HG02981 (cell line): ENCODE results near the gene MAGI2.

Experiments used
- ATAC-seq: cut with Tn5 transposase; IDR thresholded peaks from one replicate; pipeline ENCODE4 v1.9.1; 2021; ENCODE audit warnings: mild to moderate bottlenecking, moderate library complexity; ENCODE audit not compliant: unreplicated experiment

The MAGI2 gene

GRCh38 chr7:78396210-78396609 is 1057.3 kb downstream of the MAGI2 start:
- ATAC-seq: no peak

- ATAC-seq: no peak
These were observed 1058.0 kb downstream of the MAGI2 start for GRCh38 chr7:78395298-78396036.

GRCh38 chr7:78389022-78389421 is 1064.4 kb downstream of the MAGI2 start:
- no peak for ATAC-seq

DNA sequence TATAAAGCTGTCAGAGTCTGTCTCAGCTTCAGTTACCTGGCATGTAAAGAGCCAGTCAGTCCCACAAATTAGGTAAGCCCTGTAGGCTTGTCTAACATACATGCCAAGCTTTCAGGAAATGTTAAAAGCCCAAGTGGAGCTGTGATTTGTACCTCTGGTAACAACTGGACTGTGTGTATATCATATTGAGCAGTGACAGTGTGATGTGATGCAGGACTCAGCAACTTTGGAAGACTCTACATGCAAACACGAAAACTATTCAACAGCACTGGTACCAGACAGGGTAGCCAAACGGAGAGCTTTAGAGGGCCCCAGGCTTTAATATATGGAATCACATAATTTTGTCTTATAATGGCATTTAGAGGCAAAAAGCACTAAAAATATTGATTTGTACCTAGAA is 1066.9 kb downstream of the MAGI2 start:
- ATAC-seq: no peak

- ATAC-seq: no peak
These were observed 1070.2 kb downstream of the MAGI2 start for GRCh38 chr7:78383096-78383880.

DNA sequence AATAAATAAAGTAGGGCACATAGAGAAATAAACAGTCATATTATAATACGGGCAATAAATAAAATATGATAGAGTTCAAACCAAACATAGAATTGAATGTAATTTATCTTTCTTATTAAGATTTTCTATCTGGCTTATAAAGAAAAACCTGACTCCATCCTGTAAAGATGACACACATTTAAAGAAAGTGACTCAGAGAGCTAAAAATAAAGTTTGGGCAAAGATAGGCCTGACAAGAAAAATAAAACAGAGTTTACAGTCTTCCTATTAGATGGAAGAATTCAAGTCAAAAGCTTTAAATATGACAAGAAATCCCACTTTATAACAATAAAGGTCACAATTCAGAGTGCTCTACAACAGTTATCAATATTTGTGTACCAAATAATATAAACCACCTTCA is 1074.3 kb downstream of the MAGI2 start:
- ATAC-seq: no peak

DNA sequence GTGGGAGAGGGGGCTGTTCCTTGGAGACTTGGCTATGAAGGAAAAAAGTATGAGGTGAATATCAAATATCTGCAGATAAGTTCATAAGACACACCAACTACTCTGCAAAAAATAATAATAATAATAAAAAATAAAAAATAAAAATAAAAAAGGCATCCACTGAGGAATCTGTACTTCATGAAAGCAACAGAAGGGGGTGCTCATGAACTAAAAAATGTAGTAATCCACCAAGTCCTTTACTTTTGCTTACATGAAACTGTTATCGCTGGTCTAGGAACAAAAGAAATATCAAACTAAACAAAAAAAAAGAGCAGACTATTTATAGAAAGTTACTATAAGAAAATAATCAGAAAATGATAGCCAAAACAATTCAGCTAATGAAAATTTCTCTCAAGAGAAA is 1075.9 kb downstream of the MAGI2 start:
- no peak for ATAC-seq

DNA sequence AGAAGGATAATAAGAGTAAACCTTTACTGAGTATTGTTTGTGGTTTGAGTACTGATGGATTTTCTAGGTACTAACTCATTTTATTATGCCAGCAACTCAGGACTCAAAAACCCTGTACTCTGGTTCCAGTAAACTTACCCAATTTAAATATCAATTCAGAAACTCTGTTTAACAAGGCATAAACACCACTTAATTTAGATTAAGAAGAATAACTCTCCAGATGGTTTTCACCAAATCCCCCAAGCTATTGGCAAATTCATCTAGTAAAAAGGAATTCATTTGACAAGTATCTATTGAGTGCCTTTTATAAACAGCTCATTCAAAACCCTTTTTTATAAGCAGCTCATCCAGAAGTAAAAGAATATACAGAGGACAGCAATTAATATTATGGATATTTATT is 1082.5 kb downstream of the MAGI2 start:
- ATAC-seq: no peak

DNA sequence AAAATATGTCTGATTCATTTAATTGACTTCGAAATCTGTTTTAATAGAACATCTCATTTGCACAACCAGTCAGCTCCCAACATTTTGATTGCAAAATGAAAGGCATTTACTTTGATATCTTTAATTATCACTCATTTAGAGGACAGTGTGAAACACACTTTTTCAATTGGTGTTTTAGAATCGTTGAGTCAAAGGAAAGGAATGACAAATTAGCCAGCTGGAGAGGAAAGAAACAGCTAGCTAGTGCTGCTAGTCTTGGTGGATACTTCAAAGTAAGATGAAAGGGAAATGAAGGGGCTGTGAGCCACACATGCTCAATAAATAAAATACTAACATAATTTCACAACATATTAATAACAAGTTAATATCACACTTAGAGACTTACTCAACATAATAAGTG is 1084.7 kb downstream of the MAGI2 start:
- ATAC-seq: no peak

- no peak for ATAC-seq
These were observed 1086.1 kb downstream of the MAGI2 start for GRCh38 chr7:78367280-78367773.

DNA sequence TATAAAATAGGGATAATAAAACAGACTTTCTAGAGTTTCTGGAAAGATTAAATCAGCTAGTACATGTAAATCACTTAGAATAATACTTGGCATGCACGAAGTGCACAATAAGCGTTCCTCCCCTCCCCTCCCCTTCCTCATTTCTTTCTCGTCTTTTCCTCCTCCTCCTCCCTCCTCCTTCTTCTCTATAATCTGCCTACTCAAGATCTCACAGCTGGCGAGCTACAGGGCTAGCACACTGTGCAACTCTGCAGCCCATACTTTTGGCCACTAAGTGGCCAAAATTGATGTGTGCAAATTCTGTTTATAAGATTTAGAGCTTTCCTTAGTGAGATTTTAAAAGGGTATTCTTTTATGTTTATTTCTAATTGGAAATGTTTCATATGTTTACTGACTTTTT is 1089.6 kb downstream of the MAGI2 start:
- no peak for ATAC-seq

GRCh38 chr7:78359836-78360235 is 1093.6 kb downstream of the MAGI2 start:
- no peak for ATAC-seq

GRCh38 chr7:78357709-78358108 is 1095.8 kb downstream of the MAGI2 start:
- no peak for ATAC-seq

DNA sequence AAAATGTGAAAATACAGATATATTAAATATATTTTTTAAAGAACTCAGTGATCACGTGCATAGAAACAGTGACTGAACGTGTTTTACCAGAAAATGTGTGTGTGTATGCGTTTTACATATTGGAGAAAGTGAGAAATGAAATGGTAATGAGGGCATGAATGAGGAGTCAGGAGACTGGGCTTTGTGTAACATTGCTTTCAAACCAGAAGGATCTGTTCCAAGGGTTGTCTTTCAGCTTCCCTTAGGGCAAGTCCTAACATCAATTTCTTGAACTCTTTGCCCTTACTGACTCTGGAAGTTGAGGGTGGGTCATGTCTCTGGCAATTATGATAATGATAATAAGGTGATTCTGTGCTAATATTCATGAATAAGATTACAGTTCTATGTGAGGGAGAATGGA is 1097.6 kb downstream of the MAGI2 start:
- ATAC-seq: no peak

DNA sequence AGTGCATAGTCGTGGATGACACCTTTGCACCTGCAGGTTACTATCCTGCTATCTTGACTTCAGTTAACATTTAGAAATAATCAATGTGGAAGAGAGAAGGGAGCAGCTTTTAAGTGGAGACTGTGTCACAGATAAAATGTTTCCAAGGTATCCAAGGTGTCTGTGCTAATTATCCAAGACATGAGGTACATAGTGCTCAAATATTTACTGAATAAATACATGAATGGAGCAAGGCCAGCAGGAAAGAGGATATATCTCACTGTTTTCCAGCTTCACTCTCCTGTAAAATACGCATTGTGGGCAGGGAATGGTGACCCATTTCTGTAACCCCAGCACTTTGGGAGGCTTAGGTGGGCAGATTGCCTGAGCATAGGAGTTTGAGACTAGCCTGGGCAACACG is 1102.5 kb downstream of the MAGI2 start:
- no peak for ATAC-seq

GRCh38 chr7:78350391-78350790 is 1103.1 kb downstream of the MAGI2 start:
- ATAC-seq: no peak

- no peak for ATAC-seq
These were observed 1106.6 kb downstream of the MAGI2 start for GRCh38 chr7:78346827-78347226.

DNA sequence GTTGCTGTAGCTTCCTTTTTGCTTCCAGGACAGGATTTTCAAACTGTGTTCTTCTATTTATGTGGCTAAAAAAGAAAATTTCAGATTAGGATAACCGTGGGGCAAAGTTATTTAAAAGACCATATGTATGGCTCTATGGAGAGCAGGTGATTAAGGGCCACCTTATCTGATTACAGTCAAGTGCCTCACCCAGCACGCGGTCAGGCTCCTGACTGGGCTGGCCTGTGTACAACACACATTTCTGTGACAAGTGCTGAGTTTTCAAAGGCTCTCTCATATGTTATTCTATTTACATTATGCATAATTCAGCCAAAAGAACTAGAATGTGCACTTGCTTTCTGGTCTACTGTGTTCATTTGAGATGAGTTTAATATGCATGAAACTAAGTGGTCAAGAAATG is 1107.5 kb downstream of the MAGI2 start:
- ATAC-seq: no peak

GRCh38 chr7:78345293-78345911 is 1108.1 kb downstream of the MAGI2 start:
- ATAC-seq: no peak

GRCh38 chr7:78334426-78334825 is 1119.0 kb downstream of the MAGI2 start:
- ATAC-seq: no peak

GRCh38 chr7:78333530-78334425 is 1119.7 kb downstream of the MAGI2 start:
- no peak for ATAC-seq
